NCI-H69 (cell line): ENCODE measurements around the gene BCL3.

ENCODE experiments used
- DNase-seq: peaks from one replicate; lab custom pipeline; 2025; lab: John Stamatoyannopoulos, UW

Gene BCL3

GRCh38 chr19:44741841-44742329 is 6.6 kb upstream of the BCL3 start:
- DNase-seq: peak; percentile 91

GRCh38 chr19:44742330-44743061 is 6.0 kb upstream of the BCL3 start:
- DNase-seq: no peak

- DNase-seq: no peak
Measured at GRCh38 chr19:44744871-44745332, 3.6 kb upstream of the BCL3 start.

- peak; percentile 50 for DNase-seq
Measured at GRCh38 chr19:44745341-44745831, 3.1 kb upstream of the BCL3 start.

- DNase-seq: no peak
Measured at GRCh38 chr19:44745887-44746600, 2.5 kb upstream of the BCL3 start.

- DNase-seq: no peak
Measured at GRCh38 chr19:44746616-44746945, 1.9 kb upstream of the BCL3 start.

GRCh38 chr19:44746946-44747738 is 1.4 kb upstream of the BCL3 start:
- peak; percentile 82 for DNase-seq

GRCh38 chr19:44747739-44748425 is 626 bp upstream of the BCL3 start:
- DNase-seq: peak; percentile 61

- no peak for DNase-seq
Measured at GRCh38 chr19:44749292-44749691, 784 bp downstream of the BCL3 start.

- no peak for DNase-seq
Measured at GRCh38 chr19:44749994-44750393, 1.5 kb downstream of the BCL3 start.

GRCh38 chr19:44752123-44752815 is 3.8 kb downstream of the BCL3 start:
- no peak for DNase-seq

GRCh38 chr19:44752816-44753625 is 4.5 kb downstream of the BCL3 start:
- DNase-seq: peak; percentile 83

GRCh38 chr19:44753626-44753931 is 5.1 kb downstream of the BCL3 start:
- no peak for DNase-seq

GRCh38 chr19:44753932-44754749 is 5.6 kb downstream of the BCL3 start:
- peak; percentile 88 for DNase-seq

- no peak for DNase-seq
Measured at GRCh38 chr19:44754750-44755080, 6.2 kb downstream of the BCL3 start.

GRCh38 chr19:44755219-44755618 is 6.7 kb downstream of the BCL3 start:
- DNase-seq: no peak

GRCh38 chr19:44756089-44756562 is 7.6 kb downstream of the BCL3 start:
- DNase-seq: no peak

- DNase-seq: peak; percentile 13
Measured at GRCh38 chr19:44757057-44757734, 8.7 kb downstream of the BCL3 start.
